SU-DHL-6 (cell line): ENCODE data around the gene TCF12.

ENCODE experiments used
- H2AFZ ChIP-seq: fragments of 200-600 bp; sonication (generic); 2 replicates; pipeline ENCODE4 v1.6.1; 2014; ENCODE audit warnings: low read depth, mild to moderate bottlenecking, moderate library complexity, mixed read lengths, antibody characterized with exemption, low read length; ENCODE audit not compliant: severe bottlenecking
- H3F3A ChIP-seq: fragments of 200-600 bp; shearing (Covaris generic); 2 replicates; pipeline ENCODE4 v1.6.0; 2016; ENCODE audit warnings: antibody characterized with exemption, mild to moderate bottlenecking; ENCODE audit not compliant: insufficient read depth
- H3K27ac ChIP-seq: fragments of 200-600 bp; sonication (generic); 2 replicates; pipeline ENCODE4 v1.5.1; 2016; ENCODE audit warnings: low read depth, mild to moderate bottlenecking, low read length, moderate library complexity, mixed read lengths
- H3K27me3 ChIP-seq: fragments of 200-600 bp; sonication (generic), shearing (Covaris generic); 2 replicates; pipeline ENCODE4 v1.6.0; 2014; ENCODE audit warnings: mild to moderate bottlenecking, low read length
- H3K36me3 ChIP-seq: fragments of 200-600 bp; sonication (generic); 2 replicates; pipeline ENCODE4 v1.6.1; 2014; ENCODE audit warnings: mild to moderate bottlenecking, low read length, mixed read lengths
- H3K4me2 ChIP-seq: fragments of 300-600, 200-600 bp; shearing (Covaris generic), sonication (generic); 2 replicates; pipeline ENCODE4 v1.6.0; 2014; ENCODE audit warnings: low read length, low read depth, mild to moderate bottlenecking; ENCODE audit not compliant: poor library complexity, severe bottlenecking
- H3K4me3 ChIP-seq: fragments of 200-600 bp; sonication (generic); 2 replicates; pipeline ENCODE4 v1.5.1; 2014; ENCODE audit warnings: antibody characterized with exemption, low read length, mild to moderate bottlenecking, mixed read lengths; ENCODE audit not compliant: insufficient read depth, poor library complexity, severe bottlenecking
- H3K79me2 ChIP-seq: fragments of 200-600 bp; sonication (generic); 2 replicates; pipeline ENCODE4 v1.6.1; 2014; ENCODE audit warnings: mild to moderate bottlenecking, low read length, moderate library complexity; ENCODE audit not compliant: insufficient read depth
- H3K9ac ChIP-seq: fragments of 200-600 bp; sonication (generic); 2 replicates; pipeline ENCODE4 v1.7.0; 2014; ENCODE audit warnings: mild to moderate bottlenecking, low read length
- H3K9me2 ChIP-seq: fragments of 200-600 bp; sonication (generic); replicated peaks from 2 replicates; pipeline ENCODE4 v1.6.1; 2014; ENCODE audit warnings: low read length; ENCODE audit not compliant: insufficient read depth
- H3K9me3 ChIP-seq: fragments of 200-600 bp; sonication (generic); 2 replicates; pipeline ENCODE4 v1.6.1; 2014; ENCODE audit warnings: low read length, mixed read lengths; ENCODE audit not compliant: insufficient read depth
- H4K20me1 ChIP-seq: fragments of 200-600 bp; sonication (generic); 2 replicates; pipeline ENCODE4 v1.6.1; 2014; ENCODE audit warnings: low read depth, mild to moderate bottlenecking, antibody characterized with exemption, low read length, moderate library complexity, mixed read lengths
- EZH2phosphoT487 ChIP-seq: fragments of 200-600 bp; sonication (generic), shearing (Covaris generic); conservative IDR thresholded peaks from 2 replicates; pipeline ENCODE4 v1.6.1; 2018; ENCODE audit warnings: mild to moderate bottlenecking, antibody characterized with exemption, low read length, moderate library complexity, mixed read lengths
- TF ChIP-seq, protein P1 (sequence below): fragments of 200-600 bp; sonication (generic); IDR thresholded peaks from one replicate; pipeline ENCODE4 v1.5.1; 2017; ENCODE audit warnings: antibody characterized with exemption, mild to moderate bottlenecking, low read length, moderate library complexity; ENCODE audit not compliant: insufficient read depth, poor library complexity, severe bottlenecking

The TCF12 gene

DNA sequence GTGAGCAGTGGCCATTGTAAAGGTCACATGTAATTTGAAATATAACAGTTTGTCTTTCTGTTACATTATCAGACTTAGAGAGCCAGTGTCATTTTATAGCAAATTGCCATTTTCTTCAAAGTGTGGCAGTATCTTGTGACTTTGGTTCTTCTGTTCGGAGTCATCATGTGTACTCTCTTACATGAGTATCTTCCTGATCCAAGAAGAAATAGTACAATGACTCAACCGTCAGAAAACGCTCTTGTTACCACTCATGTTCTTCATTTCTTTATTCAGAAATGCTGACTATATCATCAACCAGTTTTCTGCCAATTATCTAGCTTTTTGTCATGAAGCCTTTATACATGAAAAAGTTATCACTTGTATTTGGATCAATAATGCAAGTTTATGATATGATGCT is 364.2 kb downstream of the TCF12 start:
- Histone ChIP-seq H3K4me2 (peak overlapping the region; percentile 57), H3K36me3 (no peaks in the 10 kb centered on the region), H3K27me3 (no peaks in the 10 kb centered on the region)

DNA sequence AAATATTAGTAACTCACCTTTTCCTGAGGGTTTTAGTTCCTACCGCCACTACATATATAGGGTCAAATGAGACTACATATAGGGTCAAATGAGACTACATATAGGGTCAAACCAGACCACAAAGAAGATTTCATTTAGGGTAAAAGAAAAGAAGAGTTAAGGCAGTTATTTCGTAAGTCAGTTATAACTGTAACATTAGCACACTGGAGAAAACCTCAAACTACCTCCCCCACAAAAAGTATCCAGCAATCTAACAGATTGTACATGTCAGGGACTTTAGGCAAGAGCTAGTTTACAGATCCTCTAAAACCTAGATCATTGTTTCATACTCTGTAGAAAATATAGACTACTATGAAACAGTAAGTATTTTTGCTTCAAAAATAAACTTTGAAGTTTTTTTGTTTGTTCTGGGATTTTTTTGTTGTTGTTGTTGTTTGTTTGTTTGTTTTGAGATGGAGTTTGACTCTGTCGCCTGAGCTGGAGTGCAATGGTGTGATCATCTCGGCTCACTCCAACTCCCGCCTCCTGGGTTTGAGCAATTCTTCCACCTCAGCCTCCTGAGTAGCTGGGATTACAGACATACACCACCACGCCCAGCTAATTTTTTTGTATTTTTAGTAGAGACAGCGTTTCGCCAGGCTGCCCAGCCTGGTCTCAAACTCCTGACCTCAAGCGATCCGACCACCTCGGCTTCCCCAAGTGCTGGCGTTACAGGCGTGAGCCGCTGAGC is 365.5 kb downstream of the TCF12 start:
- H3K27ac ChIP-seq = peak overlapping the region; percentile 83
- peak overlapping the region; percentile 12 for H2AFZ ChIP-seq
- peak overlapping the region; percentile 51 for H3K4me2 ChIP-seq
- H3K9ac ChIP-seq = peak overlapping the region; percentile 42
- H3K27me3 ChIP-seq = no peaks in the 10 kb centered on the region
- H4K20me1 ChIP-seq = no peaks in the 10 kb centered on the region
- TF ChIP-seq, protein P1, sequence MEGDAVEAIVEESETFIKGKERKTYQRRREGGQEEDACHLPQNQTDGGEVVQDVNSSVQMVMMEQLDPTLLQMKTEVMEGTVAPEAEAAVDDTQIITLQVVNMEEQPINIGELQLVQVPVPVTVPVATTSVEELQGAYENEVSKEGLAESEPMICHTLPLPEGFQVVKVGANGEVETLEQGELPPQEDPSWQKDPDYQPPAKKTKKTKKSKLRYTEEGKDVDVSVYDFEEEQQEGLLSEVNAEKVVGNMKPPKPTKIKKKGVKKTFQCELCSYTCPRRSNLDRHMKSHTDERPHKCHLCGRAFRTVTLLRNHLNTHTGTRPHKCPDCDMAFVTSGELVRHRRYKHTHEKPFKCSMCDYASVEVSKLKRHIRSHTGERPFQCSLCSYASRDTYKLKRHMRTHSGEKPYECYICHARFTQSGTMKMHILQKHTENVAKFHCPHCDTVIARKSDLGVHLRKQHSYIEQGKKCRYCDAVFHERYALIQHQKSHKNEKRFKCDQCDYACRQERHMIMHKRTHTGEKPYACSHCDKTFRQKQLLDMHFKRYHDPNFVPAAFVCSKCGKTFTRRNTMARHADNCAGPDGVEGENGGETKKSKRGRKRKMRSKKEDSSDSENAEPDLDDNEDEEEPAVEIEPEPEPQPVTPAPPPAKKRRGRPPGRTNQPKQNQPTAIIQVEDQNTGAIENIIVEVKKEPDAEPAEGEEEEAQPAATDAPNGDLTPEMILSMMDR = no peak
- TF ChIP-seq EZH2phosphoT487 = no peak
- peaks cover 29% of the 10 kb centered on the region for H3F3A ChIP-seq
- peaks cover 5% of the 10 kb centered on the region; the same call in 1 of the 2 replicates for H3K36me3 ChIP-seq
- no peaks in the 10 kb centered on the region for H3K9me2 ChIP-seq
- no peaks in the 10 kb centered on the region for H3K79me2 ChIP-seq
- no peaks in the 10 kb centered on the region for H3K9me3 ChIP-seq
- H3K4me3 ChIP-seq = peak overlapping the region; percentile 23

More for the DNA sequence above, 364.2 kb downstream of the TCF12 start:
- no peak overlapping the region for H3K4me3 ChIP-seq
- H3K9me2 ChIP-seq = no peaks in the 10 kb centered on the region
- H4K20me1 ChIP-seq = no peaks in the 10 kb centered on the region
- no peaks in the 10 kb centered on the region for H3K79me2 ChIP-seq
- no peaks in the 10 kb centered on the region for H3K9me3 ChIP-seq
- H3K27ac ChIP-seq = no peak overlapping the region
- TF ChIP-seq, protein P1 = no peak
- TF ChIP-seq EZH2phosphoT487 = no peak
- H2AFZ ChIP-seq = no peak overlapping the region
- peaks cover 29% of the 10 kb centered on the region for H3F3A ChIP-seq
- no peak overlapping the region for H3K9ac ChIP-seq

- TF ChIP-seq, protein P1 = no peak
- TF ChIP-seq EZH2phosphoT487 = no peak
- no peak overlapping the region for H3K4me3 ChIP-seq
- peaks cover 29% of the 10 kb centered on the region for H3F3A ChIP-seq
- H3K9ac ChIP-seq = peak overlapping the region; percentile 42
- H3K9me3 ChIP-seq = no peaks in the 10 kb centered on the region
- peak overlapping the region; percentile 12 for H2AFZ ChIP-seq
- H3K79me2 ChIP-seq = no peaks in the 10 kb centered on the region
- peak overlapping the region; percentile 51 for H3K4me2 ChIP-seq
- no peaks in the 10 kb centered on the region for H3K9me2 ChIP-seq
- H3K27ac ChIP-seq = peak overlapping the region; percentile 83
- no peaks in the 10 kb centered on the region for H4K20me1 ChIP-seq
- peaks cover 5% of the 10 kb centered on the region; the same call in 1 of the 2 replicates for H3K36me3 ChIP-seq
- H3K27me3 ChIP-seq = no peaks in the 10 kb centered on the region
Observed at GRCh38 chr15:57284535-57284934, 366.1 kb downstream of the TCF12 start.
